ENCODE data around the gene TRAF1.

The TRAF1 gene

DNA sequence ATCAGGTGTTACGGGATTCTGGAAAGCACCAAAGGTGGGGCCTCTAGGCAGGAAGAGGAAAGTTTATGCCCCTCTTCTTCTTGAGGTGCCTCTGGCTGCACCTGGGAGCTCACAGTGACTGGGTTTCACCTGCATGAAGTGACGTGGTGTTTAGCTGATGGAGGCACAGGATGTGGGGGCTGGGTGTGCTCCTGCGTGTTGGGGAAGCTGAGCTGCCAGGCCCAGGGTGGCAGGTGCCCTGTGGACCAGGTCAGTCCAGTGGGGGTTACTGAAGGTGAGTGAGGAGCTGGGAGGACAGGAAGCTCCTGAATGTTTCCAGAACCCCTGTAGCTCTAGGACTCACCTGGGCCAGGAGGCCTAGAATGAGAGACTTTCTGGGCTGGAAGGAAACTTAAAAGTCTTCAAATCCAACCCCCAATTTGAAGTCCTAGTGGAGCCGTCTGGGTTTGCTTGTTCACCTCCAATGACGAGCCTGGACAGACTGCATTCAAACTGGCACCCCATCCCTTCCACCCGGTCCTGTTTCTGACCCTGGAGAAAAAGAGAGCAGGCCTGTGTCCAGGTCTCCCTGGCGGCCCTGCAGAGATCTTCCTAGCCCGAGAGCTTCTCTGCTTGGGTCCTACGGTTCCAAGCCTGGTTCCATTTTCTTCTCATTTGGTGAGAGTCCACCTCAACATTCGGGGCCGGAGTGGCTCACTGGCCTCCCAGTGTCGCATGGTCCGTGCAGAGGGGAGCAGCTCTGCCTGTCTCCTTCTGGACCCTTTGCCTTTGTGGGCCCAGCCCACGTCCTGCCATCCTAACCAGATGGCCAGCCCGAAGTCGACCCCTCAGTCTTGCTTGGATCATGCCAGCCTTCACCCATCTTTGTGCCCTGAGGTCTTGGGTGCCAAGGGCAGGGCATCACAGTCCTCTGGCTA is 22.3 kb downstream of the TRAF1 start:
- DNase-seq: no peak

GRCh38 chr9:120902569-120903535 is 23.7 kb downstream of the TRAF1 start:
- DNase-seq: no peak

DNA sequence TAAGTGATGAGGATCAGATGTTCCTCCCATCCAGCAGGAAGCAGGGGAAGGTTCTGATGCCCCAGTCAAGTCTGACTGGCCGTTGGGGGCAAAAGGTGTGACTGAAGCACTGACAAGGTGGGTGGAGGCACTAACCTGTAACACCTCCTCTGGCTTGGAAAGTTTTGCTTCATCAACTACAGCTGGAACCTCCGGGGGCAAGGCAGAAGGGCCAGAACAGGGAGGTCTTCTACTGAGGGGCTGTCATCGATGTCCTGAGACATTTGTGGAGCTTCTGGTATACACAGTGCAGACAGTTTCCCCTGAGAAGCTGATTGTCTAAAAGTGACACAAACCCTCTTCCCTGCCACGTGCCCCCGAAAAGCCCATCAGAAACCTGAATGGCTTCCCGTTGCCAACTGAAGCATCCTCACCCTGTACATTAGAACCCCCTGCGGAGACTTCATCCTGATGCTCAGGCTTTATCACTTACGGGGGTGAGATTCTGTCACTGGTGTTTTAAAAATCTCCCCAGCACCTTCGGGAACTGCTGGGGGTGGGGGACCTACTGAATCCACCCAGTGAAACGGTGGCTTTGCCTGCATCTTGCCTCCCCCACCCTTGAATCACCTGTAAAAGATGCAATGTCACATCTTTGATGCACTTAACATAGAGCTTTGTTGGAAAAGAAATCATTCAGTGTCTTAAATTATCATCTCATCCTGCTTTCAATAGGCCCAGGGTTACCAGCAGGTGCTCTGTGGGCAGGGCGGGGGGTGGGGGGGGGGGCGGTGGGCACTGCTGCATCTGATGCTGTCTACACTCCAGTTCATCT is 24.6 kb downstream of the TRAF1 start:
- DNase-seq: no peak

DNA sequence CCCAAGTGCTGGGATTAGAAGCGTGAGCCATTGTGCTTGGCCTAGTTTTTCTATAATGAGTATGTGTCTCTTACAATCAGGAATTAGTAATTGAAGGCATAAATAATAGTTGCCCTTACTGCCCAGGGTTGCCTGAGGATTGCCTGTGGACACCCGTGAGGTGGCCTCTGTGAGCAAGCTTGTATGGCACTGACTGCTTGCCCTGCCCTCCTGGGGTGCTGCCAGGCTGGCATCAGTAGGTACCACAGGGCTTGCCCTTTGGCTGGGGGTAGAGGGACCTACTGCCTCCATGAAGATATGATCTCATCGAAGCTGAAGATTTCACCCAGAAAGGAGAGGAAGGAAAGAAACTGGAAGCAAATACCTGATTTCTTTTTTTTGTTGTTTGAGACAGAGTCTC is 25.8 kb downstream of the TRAF1 start:
- DNase-seq: no peak

DNA sequence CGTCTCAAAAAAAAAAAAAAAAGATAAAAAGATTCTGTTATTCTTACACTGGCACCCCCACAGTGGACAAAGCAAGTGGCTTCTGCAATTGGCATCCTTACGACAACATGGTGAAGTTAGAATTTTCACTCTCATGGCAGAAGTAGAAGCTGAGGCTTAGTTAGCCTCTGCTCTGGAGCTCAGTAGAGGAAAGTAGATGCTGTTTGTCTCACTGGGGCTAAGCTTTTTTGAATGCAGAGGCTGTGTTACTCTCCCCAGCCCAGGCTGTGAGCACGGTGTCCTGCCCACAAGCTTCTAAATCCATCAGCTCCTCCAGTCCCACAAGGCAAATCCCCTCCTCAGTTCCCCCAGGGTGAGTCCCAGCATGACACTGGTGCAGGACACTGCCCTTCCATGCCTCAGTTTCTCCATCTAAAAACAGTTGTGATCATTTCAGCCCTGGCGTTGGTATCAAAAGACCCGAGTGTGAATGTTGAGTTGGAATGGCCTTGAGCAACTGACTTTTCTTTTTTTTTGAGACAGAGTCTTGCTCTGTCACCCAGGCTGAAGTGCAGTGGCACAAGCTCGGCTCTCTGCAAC is 27.0 kb downstream of the TRAF1 start:
- DNase-seq: no peak

- DNase-seq: no peak
Measured at GRCh38 chr9:120898396-120898795, 28.2 kb downstream of the TRAF1 start.

GRCh38 chr9:120895951-120896350 is 30.6 kb downstream of the TRAF1 start:
- DNase-seq: no peak

DNA sequence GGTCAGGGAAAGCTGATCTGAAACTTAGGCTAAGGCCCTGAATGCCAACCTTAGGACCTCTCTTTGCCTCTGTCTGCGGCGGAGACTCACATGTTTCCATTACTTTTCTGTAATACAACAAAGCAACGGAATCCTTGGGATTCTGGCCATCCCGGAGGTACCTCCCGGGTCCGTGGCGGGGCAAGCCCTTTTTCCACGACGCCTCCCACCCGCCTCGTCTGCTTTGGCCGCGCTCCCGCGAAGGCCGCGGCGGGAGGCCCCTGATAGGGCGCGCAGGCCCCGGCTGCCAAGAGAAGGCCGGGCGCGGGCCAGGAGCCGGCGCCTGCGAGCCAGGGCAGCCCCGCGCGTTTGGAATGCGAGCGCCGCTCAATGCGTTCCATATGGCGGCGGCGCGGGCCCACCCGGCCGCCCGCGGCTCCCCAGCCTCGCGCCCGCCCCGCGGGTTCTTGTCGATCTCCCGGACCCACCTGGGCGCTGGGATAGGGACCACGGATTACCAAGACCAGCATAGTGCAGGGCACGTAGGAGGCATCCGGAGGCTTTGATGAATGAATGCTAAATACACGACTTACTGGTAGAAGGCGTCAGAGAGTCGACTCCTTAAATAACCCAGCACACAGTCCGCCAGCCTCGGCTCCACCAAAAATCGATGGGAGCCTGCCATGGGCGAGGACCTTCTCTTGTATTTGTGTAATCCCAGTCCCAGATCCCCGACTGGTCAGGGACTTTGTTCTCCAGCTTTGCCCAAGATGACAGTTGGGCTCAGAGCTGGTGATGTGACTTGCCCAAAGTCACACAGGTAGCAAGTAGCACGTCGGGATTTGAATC is 32.1 kb downstream of the TRAF1 start:
- DNase-seq: no peak

- DNase-seq: no peak
Measured at GRCh38 chr9:120893611-120894307, 32.8 kb downstream of the TRAF1 start.

DNA sequence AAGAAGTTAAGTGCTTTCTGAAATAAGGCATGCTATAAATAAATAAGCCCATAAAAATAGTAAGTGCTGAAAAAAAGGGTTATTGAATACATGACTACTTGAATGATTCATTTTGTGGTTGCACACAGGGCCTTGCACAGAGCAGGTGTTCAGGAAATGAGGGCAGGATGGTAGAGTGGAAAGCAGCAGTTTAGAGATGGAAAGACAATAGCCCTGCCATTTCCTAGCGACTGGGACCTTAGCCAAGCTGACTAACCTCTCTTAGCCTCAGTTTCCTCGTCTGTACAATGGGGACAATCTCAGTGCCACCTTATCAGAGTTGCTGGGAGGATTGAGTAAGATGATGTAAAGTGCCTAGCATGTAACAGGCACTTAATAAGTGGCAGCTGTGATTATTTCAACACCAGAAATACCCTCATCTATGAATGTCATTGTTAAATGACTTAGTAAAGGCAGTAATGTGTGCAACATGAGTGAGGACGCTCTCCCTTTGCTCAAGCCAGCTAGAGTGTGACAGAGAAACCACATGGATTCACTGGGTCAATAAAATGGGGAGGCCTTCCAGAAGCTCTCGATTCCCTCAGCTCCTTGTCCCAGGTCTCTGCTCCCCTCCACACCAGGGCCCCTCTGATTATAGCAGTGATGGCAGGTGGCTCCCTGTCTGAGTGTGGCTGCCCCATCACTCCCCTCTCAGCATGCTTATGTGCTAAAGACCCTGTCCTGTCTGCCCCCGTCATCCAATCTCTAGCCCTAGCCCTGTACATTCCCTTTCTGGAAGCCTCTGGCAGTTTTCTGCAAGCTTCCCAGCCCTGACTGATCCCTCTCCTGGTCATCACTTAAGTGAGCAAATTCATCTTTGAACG is 33.6 kb downstream of the TRAF1 start:
- DNase-seq: no peak

DNA sequence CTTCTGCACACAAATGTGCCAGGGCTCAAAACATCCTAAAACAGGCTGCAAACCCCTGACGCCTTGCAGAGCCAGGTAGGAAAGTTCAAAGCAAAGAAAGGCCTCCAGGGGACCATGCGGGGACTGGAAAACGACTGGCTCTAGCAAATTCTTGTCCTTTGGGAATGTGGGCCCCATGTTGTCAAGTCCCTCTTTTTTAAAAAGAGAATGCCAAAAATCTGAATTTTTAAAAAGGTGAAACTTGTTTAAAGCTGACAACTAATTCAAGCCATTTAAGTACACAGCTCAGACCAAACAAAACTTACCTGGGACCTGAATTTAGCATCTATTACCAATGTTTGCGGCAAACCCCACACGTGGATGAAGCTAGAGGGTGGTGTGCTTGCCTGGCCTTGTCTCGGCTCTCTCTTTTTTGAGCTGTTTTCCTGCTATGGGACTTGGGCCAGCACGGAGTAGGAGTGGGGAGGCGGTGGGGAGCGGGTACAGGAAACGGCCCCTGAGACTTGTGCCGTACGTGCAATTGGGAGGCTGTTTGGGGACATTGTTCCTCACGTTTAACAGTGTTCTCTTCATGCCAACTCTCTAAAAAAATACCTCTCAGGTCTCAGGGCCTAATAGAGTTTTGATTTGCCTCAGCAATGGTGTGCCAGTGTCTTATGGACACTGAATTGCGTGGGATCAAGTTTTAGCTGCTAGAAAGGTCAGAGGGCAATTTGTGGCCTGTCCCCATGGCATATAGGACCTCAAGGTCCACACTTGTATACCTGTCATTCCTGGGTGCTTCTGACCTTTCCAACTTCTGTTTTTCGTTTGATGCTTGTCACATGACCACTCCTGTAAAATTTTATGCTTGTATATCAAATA is 34.5 kb downstream of the TRAF1 start:
- no peak for DNase-seq

- DNase-seq: no peak
Measured at GRCh38 chr9:120891245-120891883, 35.2 kb downstream of the TRAF1 start.

DNA sequence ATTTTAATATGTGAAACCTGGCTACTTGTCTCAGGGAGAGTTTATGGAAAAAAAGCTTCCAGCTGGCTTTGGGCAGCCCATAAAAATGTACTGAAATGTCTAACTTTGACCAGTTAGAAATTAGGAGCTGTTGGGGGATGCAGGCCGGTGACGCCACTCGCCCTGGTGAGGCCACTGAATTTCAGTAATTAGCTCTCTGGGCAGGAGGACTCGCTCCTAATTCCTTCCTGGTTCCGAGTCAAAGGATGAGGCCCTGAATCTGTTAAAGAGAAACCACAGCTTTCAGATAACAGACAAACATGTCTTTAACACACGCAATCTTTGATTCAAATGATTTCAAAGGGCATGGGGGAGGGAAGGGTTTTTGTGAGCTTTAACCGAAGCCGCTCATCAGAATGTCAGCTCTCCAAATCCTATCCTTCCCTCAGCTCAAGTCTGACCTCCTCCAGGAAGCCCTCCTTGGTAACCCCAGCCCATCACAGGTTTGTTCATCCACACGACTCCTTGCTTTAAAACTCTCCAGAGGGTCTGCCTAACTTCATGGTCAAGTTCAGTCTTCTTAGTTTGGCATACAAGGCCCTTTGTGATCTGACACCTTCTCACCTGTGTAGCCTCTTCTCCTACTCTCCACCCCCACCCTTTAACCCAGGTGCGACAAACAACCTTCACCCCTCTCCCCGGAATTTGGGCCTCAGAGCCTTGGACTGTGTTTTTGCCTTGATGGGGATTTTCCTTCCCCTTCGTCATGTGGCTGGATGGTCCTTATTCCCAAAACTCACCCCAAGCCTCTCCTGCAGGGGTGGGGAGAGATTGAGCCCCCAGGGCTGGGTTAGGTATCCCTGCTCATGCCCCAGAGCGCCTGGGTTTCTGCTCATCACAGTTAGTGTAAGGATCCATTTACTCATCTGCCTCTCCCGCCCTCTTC is 36.0 kb downstream of the TRAF1 start:
- no peak for DNase-seq

DNA sequence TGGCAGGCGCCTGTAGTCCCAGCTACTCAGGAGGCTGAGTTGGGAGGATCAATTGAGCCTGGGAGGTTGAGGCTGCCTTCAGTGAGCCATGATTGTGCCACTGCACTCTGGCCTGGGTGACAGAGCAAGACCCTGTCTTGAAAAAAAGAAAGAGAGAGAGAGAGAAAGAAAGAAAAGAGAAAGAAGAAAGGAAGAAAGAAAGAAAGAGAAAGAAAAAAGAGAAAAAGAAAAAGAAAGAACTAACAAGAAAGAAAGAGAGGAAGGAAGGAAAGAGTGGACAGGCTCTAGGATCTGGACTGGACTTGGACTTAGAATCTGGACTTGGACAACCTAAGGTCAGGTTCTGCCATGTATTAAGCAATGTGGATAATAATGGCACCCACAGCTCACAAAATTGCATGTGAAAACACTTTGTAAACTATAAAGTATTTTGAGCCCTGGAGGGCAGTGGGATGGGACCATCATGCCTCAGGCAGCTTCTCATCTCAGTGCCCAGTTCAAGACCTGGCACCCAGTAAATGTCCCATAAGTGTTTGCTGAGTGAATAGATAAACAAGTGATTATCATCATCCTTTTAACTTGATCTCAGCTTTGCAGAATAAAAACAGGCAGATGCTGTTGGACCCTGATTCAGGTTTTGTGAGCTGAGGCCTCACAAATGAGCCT is 36.9 kb downstream of the TRAF1 start:
- no peak for DNase-seq

- DNase-seq: no peak
Measured at GRCh38 chr9:120888626-120889025, 38.0 kb downstream of the TRAF1 start.

GRCh38 chr9:120886490-120886967 is 40.1 kb downstream of the TRAF1 start:
- DNase-seq: no peak
